Naive thymus-derived CD4-positive, alpha-beta T cell (primary cell): ENCODE measurements around the gene PTGR2. TPM values are rescaled to one million over a fixed set of nuclear protein-coding genes. Genes with fewer than 3 reads are reported as not detected.
"Not testable (repeated sequence)": the region's sequence is repeated elsewhere in the genome, so short reads cannot be mapped to it uniquely, and the experiment has no call there.

Experiments used
- ATAC-seq: fragments of 150-1000 bp; cut with Tn5 transposase; 2 replicates; pipeline ENCODE4 v1.10.0; 2021; ENCODE audit warnings: mild to moderate bottlenecking, moderate library complexity
- CTCF ChIA-PET: fragments of 350-600 bp; sonication (Branson Sonifier 250); formaldehyde crosslinking; loops from one replicate; lab custom pipeline; 2021; ENCODE audit warnings: antibody characterized with exemption; lab: Charles Lee
- POLR2A ChIA-PET: fragments of 350-600 bp; sonication (Branson Sonifier 250); formaldehyde crosslinking; loops from one replicate; lab custom pipeline; 2021; ENCODE audit warnings: antibody characterized with exemption, inconsistent platforms; lab: Charles Lee
- DNase-seq, 9 donors: peaks; one replicate each; pipeline versions ENCODE4 v3.0.0 to v3.0.0-alpha.2; 2020 to 2022; ENCODE audit warnings: mixed read lengths in 1 of 9
- H3K27ac ChIP-seq: one replicate; pipeline ENCODE4 v1.7.0; 2013; ENCODE audit warnings: mild to moderate bottlenecking, low read depth, low read length, moderate library complexity
- H3K27me3 ChIP-seq, 2 donors: one replicate each; pipeline ENCODE4 v1.7.0; 2013; ENCODE audit warnings: low read length in 2 of 2, mild to moderate bottlenecking in 2 of 2, moderate library complexity in 2 of 2; ENCODE audit not compliant: control insufficient read depth in 2 of 2, insufficient read depth in 2 of 2
- H3K36me3 ChIP-seq, 3 experiments: 1 replicate in 2 of 3; 2 replicates in 1 of 3; pipeline ENCODE4 v1.7.0; 2013; ENCODE audit warnings: low read length in 3 of 3, mild to moderate bottlenecking in 3 of 3, moderate library complexity in 1 of 3; ENCODE audit not compliant: insufficient read depth in 3 of 3, control insufficient read depth in 2 of 3
- H3K4me1 ChIP-seq, 2 donors: one replicate each; pipeline ENCODE4 v1.7.0; 2013; ENCODE audit warnings: low read length in 2 of 2, mild to moderate bottlenecking in 2 of 2, moderate library complexity in 1 of 2; ENCODE audit not compliant: control insufficient read depth in 2 of 2, insufficient read depth in 2 of 2
- H3K4me3 ChIP-seq: 2 replicates; pipeline ENCODE4 v1.7.0; 2013; ENCODE audit warnings: mild to moderate bottlenecking, low read length
- H3K9me3 ChIP-seq, 3 experiments: 1 replicate in 2 of 3; 2 replicates in 1 of 3; pipeline ENCODE4 v1.7.0; 2013; ENCODE audit warnings: low read length in 3 of 3; ENCODE audit not compliant: control insufficient read depth in 2 of 3
- H3K27ac Mint-ChIP-seq, 9 donors: one replicate each; pipeline ENCODE4 v1.8.0; 2020 to 2022; ENCODE audit warnings: mixed read lengths in 9 of 9, mild to moderate bottlenecking in 8 of 9, moderate library complexity in 5 of 9, inconsistent platforms in 2 of 9
- H3K27me3 Mint-ChIP-seq, 5 donors: one replicate each; pipeline ENCODE4 v1.8.0; 2021 to 2022; ENCODE audit warnings: mixed read lengths in 5 of 5, mild to moderate bottlenecking in 1 of 5
- H3K36me3 Mint-ChIP-seq, 5 donors: one replicate each; pipeline ENCODE4 v1.8.0; 2020 to 2022; ENCODE audit warnings: mixed read lengths in 5 of 5, mild to moderate bottlenecking in 3 of 5, inconsistent platforms in 1 of 5
- H3K4me1 Mint-ChIP-seq, 7 donors: one replicate each; pipeline ENCODE4 v1.8.0; 2020 to 2022; ENCODE audit warnings: mixed read lengths in 7 of 7, mild to moderate bottlenecking in 3 of 7, inconsistent platforms in 1 of 7
- H3K4me3 Mint-ChIP-seq, 10 donors: one replicate each; pipeline ENCODE4 v1.8.0; 2020 to 2022; ENCODE audit warnings: mild to moderate bottlenecking in 10 of 10, mixed read lengths in 10 of 10, moderate library complexity in 6 of 10, inconsistent platforms in 2 of 10
- H3K9me3 Mint-ChIP-seq, 11 donors: one replicate each; pipeline ENCODE4 v1.8.0; 2020 to 2022; ENCODE audit warnings: mixed read lengths in 11 of 11, mild to moderate bottlenecking in 4 of 11, inconsistent platforms in 1 of 11, moderate library complexity in 1 of 11
- intact Hi-C, 2 donors: fragments of 100-400 bp; cut with micrococcal nuclease; formaldehyde crosslinking; loops; one replicate each; pipeline ENCODE4 v1.15.1; 2023
- polyA plus RNA-seq, 2 donors: library from polyadenylated mRNA; unstranded; fragments of 300-500 nt; fragmentation: Illumina TruSeq; gene quantifications; one replicate each; pipeline ENCODE4 v1.2.3, GENCODE V29; 2021
- total RNA-seq, 6 experiments: library from RNA in 5 of 6; stranded (reverse) in 5 of 6; gene quantifications; 1 replicate in 5 of 6; 2 replicates in 1 of 6; pipeline ENCODE4 v1.2.3 and lab custom pipeline; 2021 to 2026

PTGR2 gene
- total and polyA plus RNA-seq, 7 experiments from 2014 or later = 1.2 to 7.9 (median 3.4) TPM

DNA sequence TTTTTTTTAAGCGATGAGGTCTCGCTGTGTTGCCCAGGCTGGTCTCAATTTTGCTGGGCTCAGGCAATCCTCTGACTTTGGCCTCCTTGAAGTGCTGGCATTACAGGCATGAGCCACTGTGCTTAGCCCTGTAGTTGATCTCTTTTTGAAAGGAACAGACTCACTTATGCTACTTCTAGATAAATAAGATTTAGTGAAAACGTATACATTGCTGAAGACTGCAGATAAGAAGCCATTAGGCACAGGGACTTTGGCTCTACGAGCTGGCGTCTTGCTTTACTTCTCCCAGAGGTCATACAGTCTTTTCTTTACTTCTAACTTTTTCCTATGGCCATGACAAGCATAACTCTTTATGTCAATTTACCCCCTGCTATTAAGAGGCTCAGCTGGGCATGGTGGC lies 9.4 kb downstream of the PTGR2 start:
- Mint-ChIP-seq H3K27me3 (no peaks in the 10 kb centered on the region), H3K4me1 (peaks cover 0 to 6% (median 0%) of the 10 kb centered on the region in 7 donors), H3K4me3 (no peak overlapping the region), H3K9me3 (no peaks in the 10 kb centered on the region), H3K27ac (no peak overlapping the region), H3K36me3 (peaks cover 0 to 21% (median 8%) of the 10 kb centered on the region in 5 donors)
- H3K36me3 ChIP-seq = peaks cover 0 to 8% (median 0%) of the 10 kb centered on the region in 3 experiments
- no peaks in the 10 kb centered on the region for H3K4me1 ChIP-seq
- H3K27me3 ChIP-seq = no peaks in the 10 kb centered on the region
- DNase-seq (no peak), ATAC-seq (no peak)
- no peak overlapping the region for H3K4me3 ChIP-seq
- no peak overlapping the region for H3K27ac ChIP-seq
- CTCF ChIA-PET = no interaction called here
- H3K9me3 ChIP-seq = no peaks in the 10 kb centered on the region
- POLR2A ChIA-PET = no interaction called here
- intact Hi-C loops = no loop called here

- no peaks in the 10 kb centered on the region for H3K9me3 Mint-ChIP-seq
- Histone ChIP-seq H3K27ac (no peak overlapping the region), H3K9me3 (no peaks in the 10 kb centered on the region), H3K4me3 (no peak overlapping the region), H3K27me3 (no peaks in the 10 kb centered on the region), H3K36me3 (peaks cover 0 to 8% (median 0%) of the 10 kb centered on the region in 3 experiments), H3K4me1 (no peaks in the 10 kb centered on the region)
- ChIA-PET CTCF (no interaction called here), POLR2A (no interaction called here)
- DNase-seq = no peak
- no peak overlapping the region for H3K4me3 Mint-ChIP-seq
- no peak overlapping the region for H3K27ac Mint-ChIP-seq
- no peak for ATAC-seq
- H3K36me3 Mint-ChIP-seq = peaks cover 0 to 24% (median 8%) of the 10 kb centered on the region in 5 donors
- H3K4me1 Mint-ChIP-seq = peaks cover 0 to 6% (median 0%) of the 10 kb centered on the region in 7 donors
- H3K27me3 Mint-ChIP-seq = no peaks in the 10 kb centered on the region
- intact Hi-C loops = no loop called here
Observed at GRCh38 chr14:73862480-73862879, 10.8 kb downstream of the PTGR2 start.

DNA sequence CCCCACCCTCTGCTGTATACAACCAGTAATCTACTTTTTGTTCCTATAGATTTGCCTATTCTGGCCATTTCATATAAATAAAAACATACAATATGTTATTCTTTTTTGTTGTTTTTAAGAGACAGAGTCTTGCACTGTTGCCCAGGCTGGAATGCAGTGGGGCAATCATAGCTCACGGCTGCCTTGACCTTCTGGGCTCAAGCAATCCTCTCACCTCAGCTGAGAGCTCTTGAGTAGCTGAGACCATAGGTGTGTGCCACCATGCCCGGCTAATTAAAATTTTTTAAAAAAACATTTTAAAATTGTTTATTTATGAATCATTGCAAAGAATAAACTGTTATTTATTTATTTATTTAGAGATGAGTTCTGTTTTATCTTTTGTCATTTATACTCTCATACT lies 11.6 kb downstream of the PTGR2 start:
- H3K9me3 ChIP-seq = no peaks in the 10 kb centered on the region
- no peak for ATAC-seq
- no peak overlapping the region for H3K27ac Mint-ChIP-seq
- ChIA-PET POLR2A (interaction anchor here (0.6 kb wide), 1 partner anchor 77 kb away, joined by 3 read pairs; no protein-coding TSS in a partner anchor), CTCF (interaction anchor here (0.6 to 0.7 kb wide), 2 partner anchors 9 to 210 kb away, joined by 3 to 6 read pairs; no protein-coding TSS in a partner anchor)
- intact Hi-C loops = no loop called here
- no peaks in the 10 kb centered on the region for H3K27me3 ChIP-seq
- H3K4me3 ChIP-seq = no peak overlapping the region
- H3K9me3 Mint-ChIP-seq = no peaks in the 10 kb centered on the region
- no peaks in the 10 kb centered on the region for H3K27me3 Mint-ChIP-seq
- peaks cover 0 to 6% (median 0%) of the 10 kb centered on the region in 7 donors for H3K4me1 Mint-ChIP-seq
- no peak for DNase-seq
- no peak overlapping the region for H3K4me3 Mint-ChIP-seq
- no peak overlapping the region for H3K27ac ChIP-seq
- peaks cover 0 to 8% (median 0%) of the 10 kb centered on the region in 3 experiments for H3K36me3 ChIP-seq
- no peaks in the 10 kb centered on the region for H3K4me1 ChIP-seq
- H3K36me3 Mint-ChIP-seq = peaks cover 0 to 25% (median 8%) of the 10 kb centered on the region in 5 donors

DNA sequence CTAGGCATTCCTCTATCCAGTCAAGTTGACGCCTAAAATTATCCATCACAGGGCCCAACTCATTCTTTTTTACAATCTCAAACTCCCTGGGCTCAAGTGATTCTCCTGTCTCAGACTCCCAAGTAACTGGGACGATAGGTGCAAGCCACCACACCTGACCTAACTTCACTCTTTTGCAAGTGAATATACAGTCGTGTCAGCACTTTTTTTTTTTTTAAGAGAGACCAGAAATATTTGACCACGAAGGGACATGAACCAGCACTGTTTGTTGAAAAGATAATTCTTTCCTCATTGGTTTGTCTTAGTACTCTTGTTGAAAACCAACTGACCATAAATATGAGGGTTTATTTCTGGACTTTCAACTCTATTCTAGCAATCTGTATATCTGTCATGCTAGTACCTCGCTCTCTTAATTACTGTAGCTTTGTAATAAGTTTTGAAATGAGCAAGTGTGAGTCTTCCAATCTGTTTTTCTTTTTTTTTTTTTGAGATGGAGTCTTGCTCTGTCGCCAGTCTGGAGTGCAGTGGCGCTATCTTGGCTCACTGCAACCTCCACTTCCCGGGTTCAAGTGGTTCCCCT lies 14.0 kb downstream of the PTGR2 start:
- Mint-ChIP-seq H3K4me3 (no peak overlapping the region), H3K36me3 (peaks cover 0 to 34% (median 8%) of the 10 kb centered on the region in 5 donors), H3K9me3 (no peaks in the 10 kb centered on the region), H3K27me3 (no peaks in the 10 kb centered on the region), H3K4me1 (peaks cover 0 to 12% (median 0%) of the 10 kb centered on the region in 7 donors), H3K27ac (no peak overlapping the region)
- no peaks in the 10 kb centered on the region for H3K27me3 ChIP-seq
- H3K36me3 ChIP-seq = peaks cover 0 to 8% (median 0%) of the 10 kb centered on the region in 3 experiments
- POLR2A ChIA-PET = no interaction called here
- intact Hi-C loops = loop anchor here in 1 of 2 donors (5.0 kb wide), 1 partner anchor 358 kb away; no protein-coding TSS in a partner anchor
- no peaks in the 10 kb centered on the region for H3K4me1 ChIP-seq
- no peak overlapping the region for H3K4me3 ChIP-seq
- DNase-seq = no peak
- H3K9me3 ChIP-seq = no peaks in the 10 kb centered on the region
- CTCF ChIA-PET = no interaction called here
- ATAC-seq = no peak
- H3K27ac ChIP-seq = no peak overlapping the region

DNA sequence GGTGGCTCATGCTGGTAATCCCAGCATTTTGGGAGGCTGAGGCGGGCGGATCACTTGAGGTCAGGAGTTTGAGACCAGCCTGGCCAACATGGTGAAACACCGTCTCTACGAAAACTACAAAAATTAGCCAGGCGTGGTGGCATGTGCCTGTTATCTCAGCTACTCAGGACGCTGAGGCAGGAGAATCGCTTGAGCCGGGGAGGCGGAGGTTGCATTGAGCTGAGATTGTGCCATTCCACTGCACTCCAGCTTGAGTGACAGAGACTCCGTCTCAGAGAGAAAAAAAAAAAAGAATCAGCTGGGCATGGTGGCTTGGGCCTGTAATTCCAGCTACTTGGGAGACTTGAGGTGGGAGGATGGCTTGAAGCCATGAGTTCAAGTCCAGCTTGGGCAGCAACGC lies 18.1 kb downstream of the PTGR2 start:
- H3K27me3 ChIP-seq, H3K4me3 ChIP-seq, H3K4me3 Mint-ChIP-seq, POLR2A ChIA-PET, H3K27me3 Mint-ChIP-seq, H3K27ac Mint-ChIP-seq, ATAC-seq, H3K4me1 ChIP-seq, H3K27ac ChIP-seq, H3K9me3 Mint-ChIP-seq, CTCF ChIA-PET, DNase-seq, H3K36me3 ChIP-seq, H3K9me3 ChIP-seq: not testable (repeated sequence)
- intact Hi-C loops = loop anchor here in 1 of 2 donors (5.0 kb wide), 1 partner anchor 362 kb away; no protein-coding TSS in a partner anchor
- Mint-ChIP-seq H3K4me1 (peaks cover 0 to 10% (median 0%) of the 10 kb centered on the region in 7 donors), H3K36me3 (peaks cover 0 to 32% (median 10%) of the 10 kb centered on the region in 5 donors)

GRCh38 chr14:73870525-73871235 lies 19.0 kb downstream of the PTGR2 start:
- ChIA-PET POLR2A (interaction anchor here (0.5 kb wide), 1 partner anchor 19 kb away, joined by 3 read pairs; no protein-coding TSS in a partner anchor), CTCF (no interaction called here)
- Histone ChIP-seq H3K9me3 (no peaks in the 10 kb centered on the region), H3K36me3 (no peaks in the 10 kb centered on the region), H3K4me3 (no peak overlapping the region), H3K27me3 (no peaks in the 10 kb centered on the region), H3K27ac (no peak overlapping the region), H3K4me1 (no peaks in the 10 kb centered on the region)
- H3K27ac Mint-ChIP-seq = no peak overlapping the region
- peaks cover 0 to 6% (median 0%) of the 10 kb centered on the region in 7 donors for H3K4me1 Mint-ChIP-seq
- H3K4me3 Mint-ChIP-seq = no peak overlapping the region
- peaks cover 0 to 28% (median 4%) of the 10 kb centered on the region in 5 donors for H3K36me3 Mint-ChIP-seq
- H3K9me3 Mint-ChIP-seq = no peaks in the 10 kb centered on the region
- intact Hi-C loops = no loop called here
- DNase-seq (no peak), ATAC-seq (no peak)
- peaks cover 0 to 2% (median 0%) of the 10 kb centered on the region in 5 donors for H3K27me3 Mint-ChIP-seq
